ENCODE data around the gene LYPLAL1.

- TF ChIP-seq, protein P1, sequence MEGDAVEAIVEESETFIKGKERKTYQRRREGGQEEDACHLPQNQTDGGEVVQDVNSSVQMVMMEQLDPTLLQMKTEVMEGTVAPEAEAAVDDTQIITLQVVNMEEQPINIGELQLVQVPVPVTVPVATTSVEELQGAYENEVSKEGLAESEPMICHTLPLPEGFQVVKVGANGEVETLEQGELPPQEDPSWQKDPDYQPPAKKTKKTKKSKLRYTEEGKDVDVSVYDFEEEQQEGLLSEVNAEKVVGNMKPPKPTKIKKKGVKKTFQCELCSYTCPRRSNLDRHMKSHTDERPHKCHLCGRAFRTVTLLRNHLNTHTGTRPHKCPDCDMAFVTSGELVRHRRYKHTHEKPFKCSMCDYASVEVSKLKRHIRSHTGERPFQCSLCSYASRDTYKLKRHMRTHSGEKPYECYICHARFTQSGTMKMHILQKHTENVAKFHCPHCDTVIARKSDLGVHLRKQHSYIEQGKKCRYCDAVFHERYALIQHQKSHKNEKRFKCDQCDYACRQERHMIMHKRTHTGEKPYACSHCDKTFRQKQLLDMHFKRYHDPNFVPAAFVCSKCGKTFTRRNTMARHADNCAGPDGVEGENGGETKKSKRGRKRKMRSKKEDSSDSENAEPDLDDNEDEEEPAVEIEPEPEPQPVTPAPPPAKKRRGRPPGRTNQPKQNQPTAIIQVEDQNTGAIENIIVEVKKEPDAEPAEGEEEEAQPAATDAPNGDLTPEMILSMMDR (IDR thresholded peaks at IDR 0.05): no peak
- no peak for TF ChIP-seq POLR2AphosphoS5 (IDR thresholded peaks at IDR 0.05; ENCODE audit: low read depth, low read length)
- TF ChIP-seq, protein P2, sequence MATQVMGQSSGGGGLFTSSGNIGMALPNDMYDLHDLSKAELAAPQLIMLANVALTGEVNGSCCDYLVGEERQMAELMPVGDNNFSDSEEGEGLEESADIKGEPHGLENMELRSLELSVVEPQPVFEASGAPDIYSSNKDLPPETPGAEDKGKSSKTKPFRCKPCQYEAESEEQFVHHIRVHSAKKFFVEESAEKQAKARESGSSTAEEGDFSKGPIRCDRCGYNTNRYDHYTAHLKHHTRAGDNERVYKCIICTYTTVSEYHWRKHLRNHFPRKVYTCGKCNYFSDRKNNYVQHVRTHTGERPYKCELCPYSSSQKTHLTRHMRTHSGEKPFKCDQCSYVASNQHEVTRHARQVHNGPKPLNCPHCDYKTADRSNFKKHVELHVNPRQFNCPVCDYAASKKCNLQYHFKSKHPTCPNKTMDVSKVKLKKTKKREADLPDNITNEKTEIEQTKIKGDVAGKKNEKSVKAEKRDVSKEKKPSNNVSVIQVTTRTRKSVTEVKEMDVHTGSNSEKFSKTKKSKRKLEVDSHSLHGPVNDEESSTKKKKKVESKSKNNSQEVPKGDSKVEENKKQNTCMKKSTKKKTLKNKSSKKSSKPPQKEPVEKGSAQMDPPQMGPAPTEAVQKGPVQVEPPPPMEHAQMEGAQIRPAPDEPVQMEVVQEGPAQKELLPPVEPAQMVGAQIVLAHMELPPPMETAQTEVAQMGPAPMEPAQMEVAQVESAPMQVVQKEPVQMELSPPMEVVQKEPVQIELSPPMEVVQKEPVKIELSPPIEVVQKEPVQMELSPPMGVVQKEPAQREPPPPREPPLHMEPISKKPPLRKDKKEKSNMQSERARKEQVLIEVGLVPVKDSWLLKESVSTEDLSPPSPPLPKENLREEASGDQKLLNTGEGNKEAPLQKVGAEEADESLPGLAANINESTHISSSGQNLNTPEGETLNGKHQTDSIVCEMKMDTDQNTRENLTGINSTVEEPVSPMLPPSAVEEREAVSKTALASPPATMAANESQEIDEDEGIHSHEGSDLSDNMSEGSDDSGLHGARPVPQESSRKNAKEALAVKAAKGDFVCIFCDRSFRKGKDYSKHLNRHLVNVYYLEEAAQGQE (IDR thresholded peaks at IDR 0.05; ENCODE audit: insufficient read depth in 1 of 2, low read depth in 2 of 2, low read length in 1 of 2): no peak
Measured at GRCh38 chr1:219226196-219226595, 52.5 kb downstream of the LYPLAL1 start.
